ENCODE data around the gene RTP5.

Gene RTP5

DNA sequence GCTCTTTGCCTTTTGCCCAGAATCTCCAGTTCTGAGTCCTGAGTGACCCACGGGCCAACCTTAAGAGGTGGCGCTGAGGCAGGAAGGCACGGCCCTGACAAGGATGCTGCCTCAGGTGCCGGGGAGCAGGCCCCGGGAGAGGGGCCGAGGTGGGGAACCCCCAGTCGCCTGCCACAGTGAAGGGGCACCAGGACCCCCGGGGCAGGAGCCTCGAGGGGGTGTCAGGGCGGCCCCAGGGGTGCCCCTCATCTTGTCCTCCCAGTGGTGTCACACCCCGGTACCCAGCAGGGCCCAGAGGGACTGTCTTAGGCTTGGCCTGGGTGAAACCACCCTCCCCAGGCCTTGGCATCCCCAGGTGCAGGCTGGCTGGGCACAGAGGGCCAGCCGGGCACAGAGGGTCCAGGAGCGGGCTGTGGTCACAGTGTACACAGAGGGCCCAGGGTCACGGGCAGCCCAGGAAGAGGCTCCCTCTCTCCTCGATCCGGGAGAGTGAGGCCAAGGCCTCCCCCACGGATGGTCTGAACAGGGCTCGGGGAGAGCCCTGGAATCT lies 11.9 kb upstream of the RTP5 start:
- DNase-seq (ENCODE audit: low spot score): no peak

DNA sequence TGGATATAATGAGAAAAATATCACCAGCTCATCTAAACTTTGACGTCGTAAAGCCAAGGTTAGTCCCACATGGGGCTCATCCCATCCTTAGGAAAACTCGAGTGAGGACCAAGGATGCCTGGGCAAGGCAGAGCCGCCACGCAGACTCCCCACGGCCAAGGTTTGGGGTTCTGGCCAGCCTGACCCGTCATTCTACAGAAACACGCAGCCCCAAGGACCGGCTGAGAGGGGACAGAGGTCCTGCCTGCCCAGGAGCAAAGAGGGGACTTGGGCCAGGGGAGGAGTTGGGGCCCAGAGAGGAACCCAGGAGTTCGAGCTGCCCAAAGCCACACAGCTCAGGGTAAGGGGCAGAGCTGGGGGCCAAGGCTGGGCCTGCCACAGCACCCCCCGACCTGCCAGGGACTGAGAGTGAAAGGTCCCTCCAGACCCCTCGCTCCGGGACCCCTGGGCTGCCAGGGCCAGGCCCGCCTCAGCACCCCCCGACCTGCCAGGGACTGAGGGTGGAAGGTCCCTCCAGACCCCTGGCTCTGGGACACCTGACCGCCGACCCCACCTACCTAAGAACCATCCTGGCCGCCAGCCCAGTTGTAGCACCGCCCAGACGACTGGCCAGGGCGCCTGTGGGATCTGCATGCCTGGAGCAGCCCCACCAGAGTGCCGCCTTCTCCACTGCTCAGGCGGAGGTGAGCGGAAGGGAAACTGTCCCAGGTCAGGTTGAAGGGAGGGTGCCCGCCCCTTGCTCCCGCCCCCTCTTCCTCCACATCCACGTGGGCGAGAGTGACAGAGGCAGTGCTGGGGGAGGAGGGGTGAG lies 11.1 kb upstream of the RTP5 start, which contains the start of gene PDCD1:
Gene PDCD1 (minus strand): TSS at position 689 of the 811 bp plus-strand sequence. CDS start 56 bp downstream, at position 633.
- DNase-seq (ENCODE audit: low spot score): no peak

DNA sequence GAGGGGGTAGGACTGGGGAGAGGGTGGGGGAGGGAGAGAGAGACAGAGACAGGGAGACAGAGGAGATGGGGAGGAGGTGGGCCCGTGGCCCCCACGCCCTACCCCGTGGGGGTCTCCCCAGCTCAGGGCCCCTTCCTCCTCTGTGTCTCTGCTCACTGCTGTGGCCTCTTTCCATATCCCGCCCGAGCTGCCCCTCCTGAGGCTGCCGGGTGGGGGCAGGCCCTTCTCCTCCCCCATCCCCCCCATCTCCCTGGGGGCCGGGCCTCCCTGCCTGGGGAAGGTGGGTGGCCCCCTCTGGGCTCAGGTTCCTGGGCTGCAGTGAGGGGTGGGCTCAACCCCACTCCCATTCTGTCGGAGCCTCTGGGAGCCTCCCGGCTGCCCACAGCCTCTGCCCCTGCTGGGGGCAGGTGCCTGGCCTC lies 10.5 kb upstream of the RTP5 start:
- no peak for DNase-seq (ENCODE audit: low spot score)

DNA sequence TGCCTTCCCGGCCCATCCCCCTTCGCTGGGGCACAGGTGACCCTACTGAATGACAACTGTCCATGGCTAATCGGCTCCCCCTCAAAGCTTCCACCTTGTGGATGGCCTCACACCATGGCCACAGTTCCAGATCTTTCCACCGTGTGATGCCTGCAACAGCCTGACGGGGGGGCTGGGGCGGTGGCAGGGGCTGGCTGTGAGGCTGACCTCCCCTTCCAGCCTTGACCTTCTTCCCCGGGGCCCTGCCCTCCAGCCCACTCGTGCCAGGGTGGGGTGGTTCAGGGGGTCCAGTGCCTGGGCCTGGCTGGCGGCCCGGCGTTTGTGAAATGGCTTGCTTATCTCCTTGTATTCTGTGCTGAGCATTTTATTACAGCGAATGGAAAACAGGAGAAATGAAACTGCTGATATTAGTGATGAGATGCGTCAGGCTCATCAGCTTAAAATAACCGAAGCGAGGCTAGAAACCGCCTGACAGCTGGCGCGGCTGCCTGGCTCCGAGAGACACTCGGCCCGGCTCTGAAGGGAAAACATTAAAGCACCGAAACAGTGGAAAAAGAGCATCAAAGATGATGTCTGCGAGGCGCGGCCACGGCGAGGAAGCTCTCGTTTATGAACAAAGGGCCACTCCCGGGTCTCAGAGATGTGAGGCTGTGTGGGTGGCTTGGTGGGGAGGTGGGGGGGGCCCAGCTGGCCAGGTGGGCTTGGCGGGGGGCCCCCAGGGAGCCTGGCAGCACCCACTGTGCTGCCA lies 9.9 kb upstream of the RTP5 start:
- no peak for DNase-seq (ENCODE audit: low spot score)

DNA sequence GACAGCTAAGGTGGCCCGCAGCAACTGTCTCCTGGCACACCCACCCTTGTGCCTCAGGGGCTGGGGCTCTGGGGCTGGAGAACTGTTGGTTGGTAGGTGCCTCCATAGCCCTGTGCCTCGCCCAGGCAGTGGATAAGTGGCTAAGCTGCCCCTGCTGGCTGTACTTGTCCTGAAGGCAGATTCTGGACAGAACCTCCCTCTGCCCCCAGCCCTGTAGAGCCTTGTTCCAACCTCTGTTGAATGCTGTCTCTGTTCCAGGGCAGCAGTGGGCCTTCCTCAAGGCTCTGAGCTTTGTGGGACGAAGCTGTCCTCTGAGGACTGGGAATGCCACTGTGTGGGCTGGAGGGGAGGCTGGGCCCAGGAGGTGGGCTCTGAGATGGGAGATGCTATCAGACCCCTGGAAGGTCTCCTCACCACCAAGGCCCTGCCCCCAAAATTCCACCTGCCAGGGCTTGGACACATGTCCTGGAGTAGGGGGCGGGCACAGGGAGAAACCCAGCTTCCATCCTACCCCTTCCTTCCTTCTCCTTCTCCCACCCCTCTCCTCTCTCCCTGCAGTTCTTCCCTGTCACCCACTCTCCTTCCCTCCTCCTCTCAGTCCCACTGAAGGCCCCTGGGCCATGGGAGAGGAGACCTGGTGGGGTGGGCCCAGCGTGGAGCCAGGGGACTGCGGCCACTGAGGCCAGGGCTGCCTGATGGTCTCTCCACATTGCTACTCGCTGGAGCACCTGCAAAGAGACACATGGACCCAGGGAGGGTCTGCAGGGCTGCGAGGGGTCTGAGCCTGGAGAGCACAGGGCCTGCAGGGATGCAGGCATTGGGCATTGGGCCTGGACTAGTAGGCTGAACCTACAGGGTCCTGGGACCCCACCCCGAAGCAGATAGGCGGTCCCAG lies 9.1 kb upstream of the RTP5 start:
- no peak for DNase-seq (ENCODE audit: low spot score)

DNA sequence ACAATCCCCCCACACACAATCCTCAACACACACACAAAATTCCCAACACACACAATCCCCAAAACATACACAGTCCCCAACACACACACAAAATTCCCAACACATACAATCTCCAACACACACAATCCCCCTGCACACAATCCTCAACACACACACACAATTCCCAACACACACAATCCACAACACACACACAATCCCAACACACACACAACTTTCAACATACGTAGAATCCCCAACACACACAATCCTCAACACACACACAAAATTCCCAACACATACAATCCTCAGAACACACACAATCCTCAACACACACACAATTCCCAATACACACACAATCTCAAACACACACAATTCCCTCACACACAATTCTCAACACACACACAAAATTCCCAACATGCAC lies 8.3 kb upstream of the RTP5 start:
- no peak for DNase-seq (ENCODE audit: low spot score)

DNA sequence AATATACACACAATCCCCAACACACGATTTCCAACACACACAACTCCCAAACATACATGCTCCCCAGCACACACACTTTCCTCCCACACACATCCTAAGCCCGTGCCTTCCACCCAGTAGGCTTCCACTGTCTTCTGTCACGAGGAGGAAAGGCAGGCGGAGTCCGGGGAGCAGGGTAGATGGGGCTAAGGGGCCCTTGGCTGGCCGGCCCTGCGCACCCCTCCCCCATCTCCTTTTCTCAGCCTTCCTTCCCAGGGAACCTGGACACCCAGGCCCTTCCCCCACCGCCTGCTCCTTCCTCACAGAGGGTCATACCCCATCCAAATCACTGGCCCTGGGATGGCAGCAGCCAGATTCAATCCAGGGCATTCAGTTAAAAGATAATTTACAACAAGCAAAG lies 7.4 kb upstream of the RTP5 start:
- DNase-seq (ENCODE audit: low spot score): no peak

DNA sequence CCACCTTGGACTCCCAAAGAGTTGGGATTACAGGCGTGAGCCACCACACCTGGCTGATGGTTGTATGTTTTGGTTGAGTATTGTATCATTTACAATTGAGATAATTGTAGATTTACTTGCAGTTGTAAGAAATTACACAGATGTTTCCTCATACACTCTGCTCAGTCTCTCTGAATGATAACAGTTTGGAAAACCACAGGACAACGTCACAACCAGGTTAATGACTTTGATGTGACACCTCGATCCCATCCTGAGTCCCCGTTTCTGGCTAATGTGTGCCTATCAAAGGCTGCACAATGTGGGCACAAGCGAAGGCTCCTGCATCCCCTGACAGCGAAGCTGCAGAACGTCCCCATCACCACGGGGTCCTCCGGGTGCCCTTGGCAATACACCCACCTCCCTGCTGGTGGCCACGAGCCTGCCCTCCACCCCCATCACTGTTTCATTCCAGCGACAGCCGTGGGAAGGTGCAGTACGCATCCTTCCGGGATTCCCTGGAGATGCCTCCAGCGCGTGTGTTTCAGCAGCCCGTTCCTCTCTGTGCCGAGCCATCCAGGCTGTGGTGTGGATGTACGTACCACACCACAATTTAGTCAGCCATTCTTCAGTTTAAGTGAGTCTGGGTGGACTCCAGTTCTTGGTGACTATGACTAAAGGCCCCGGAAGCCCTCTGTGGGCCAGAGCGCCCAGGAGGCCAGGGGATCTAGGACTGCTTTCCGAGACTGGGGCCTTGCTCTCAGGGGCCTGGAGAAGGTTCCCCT lies 6.6 kb upstream of the RTP5 start:
- DNase-seq (ENCODE audit: low spot score): no peak

DNA sequence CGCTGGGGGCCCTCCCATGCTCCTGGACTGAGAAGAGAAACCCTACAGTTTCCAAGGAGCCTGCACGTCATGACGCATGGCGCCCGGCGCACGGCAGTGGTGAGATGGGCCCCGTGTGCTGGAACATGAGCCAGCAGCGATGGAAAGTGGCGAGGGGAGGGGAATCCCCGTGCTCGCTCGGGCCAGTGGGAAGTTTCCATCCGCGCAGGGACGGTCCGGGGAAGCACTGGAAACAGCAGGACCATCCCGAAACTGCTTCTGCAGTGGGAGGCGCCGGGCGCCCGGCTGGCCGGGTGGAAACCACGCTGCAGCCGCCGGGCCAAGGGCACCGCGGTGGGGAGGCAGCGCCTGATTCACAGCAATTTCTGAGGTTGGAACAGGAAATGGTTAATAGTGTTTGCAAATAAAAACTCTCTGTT lies 6.0 kb upstream of the RTP5 start:
- DNase-seq (ENCODE audit: low spot score): no peak

DNA sequence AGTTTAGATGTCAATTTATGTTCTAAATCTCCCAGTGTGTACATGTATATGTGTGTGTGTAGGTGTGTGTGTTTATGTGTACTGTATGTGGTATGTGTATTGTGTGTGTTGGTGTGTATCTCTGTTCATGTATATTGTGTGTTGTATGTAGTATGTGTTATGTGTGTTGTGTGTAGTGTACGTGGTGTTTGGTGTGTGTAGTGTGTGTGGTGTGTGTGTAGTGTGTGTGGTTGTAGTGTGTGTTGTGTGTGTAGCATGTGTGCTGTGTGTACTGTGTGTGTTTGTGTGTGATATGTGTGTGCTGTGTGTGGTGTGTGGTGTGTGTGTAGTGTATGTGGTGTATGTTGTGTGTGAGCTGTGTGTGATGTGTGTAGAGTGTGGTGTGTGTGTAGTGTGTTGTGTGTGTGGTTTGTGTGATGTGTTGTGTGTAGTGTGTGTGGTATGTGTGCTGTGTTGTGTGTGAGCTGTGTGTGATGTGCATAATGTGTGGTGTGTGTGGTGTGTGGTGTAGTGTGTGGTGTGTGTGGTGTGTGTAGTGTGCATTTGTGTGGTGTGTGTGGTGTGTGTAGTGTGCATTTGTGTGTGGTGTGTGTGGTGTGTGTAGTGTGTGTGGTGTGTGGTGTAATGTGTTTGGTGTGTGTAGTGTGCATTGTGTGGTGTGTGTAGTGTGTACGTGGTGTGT lies 5.2 kb upstream of the RTP5 start:
- no peak for DNase-seq (ENCODE audit: low spot score)

DNA sequence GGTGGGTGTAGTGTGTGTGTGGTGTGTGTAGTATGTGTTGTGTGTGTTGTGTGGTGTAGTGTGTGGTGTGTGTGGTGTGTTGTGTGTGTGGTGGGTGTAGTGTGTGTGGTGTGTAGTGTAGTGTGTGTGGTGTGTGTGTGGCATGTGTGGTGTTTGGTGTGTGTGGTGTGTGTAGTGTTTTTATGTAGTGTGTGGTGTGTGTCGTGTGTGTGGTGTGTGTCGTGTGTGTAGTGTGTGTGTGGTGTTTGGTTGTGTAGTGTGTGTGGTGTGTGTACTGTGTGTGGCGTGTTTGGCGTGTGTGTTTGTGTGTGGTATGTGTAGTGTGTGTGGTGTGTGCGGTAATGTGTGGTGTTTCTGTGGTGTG lies 4.7 kb upstream of the RTP5 start:
- DNase-seq (ENCODE audit: low spot score): no peak

DNA sequence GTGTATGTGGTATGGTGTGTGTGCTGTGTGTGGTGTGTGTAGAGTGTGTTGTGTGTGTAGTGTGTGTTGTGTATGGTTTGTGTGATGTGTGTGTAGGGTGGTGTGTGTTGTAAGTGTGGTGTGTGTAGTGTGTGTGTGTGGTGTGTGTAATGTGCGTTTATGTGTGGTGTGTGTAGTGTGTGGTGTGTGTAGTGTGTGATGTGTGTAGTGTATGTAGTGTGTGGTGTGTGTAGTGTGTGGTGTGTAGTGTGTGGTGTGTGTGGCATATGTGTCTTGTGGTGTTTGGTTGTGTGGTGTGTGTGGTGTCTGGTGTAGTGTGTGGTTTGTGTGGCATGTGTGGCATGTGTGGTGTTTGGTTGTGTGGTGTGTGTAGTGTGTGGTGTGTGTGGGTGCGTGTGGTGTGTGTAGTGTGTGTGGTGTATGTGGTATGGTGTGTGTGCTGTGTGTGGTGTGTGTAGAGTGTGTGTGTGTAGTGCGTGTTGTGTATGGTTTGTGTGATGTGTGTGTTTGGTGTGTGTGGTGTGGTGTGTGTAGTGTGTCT lies 4.0 kb upstream of the RTP5 start:
- DNase-seq (ENCODE audit: low spot score): no peak

DNA sequence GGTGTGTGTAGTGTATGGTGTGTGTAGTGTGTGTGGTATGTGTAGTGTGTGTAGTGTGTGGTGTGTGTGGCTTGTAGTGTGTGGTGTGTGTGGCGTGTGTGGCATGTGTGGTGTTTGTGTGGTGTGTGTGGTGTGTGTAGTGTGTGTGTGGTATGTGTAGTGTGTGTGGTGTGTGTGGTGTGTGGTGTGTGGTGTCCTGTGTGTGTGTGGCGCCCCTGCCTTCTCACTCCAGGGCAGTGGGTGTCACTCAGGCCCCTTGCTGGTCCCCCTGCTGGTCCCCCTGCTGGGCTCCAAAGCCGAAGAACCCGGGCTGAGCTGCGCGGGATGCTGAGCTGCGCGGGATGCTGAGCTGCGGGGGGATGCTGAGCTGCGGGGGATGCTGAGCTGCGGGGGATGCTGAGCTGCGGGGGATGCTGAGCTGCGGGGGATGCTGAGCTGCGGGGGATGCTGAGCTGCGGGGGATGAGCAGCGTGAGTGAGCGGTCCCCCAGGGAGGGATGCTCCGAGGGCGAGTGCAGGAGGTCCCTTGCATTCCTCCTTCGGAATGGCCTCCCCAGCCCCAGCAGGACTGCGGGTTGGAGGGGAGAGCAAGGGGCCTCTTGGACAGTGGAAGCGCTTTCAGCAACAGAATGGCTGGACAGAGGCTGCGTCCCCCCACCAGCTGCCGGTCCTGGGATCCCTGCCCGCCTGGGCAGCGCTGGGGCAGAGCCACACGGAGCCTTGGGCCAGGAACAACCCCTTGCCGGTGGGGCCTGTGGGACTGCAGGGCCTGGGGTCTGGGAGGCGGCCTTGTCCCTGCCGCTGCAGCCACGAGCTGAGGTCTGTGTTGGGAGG lies 3.4 kb upstream of the RTP5 start:
- no peak for DNase-seq (ENCODE audit: low spot score)

DNA sequence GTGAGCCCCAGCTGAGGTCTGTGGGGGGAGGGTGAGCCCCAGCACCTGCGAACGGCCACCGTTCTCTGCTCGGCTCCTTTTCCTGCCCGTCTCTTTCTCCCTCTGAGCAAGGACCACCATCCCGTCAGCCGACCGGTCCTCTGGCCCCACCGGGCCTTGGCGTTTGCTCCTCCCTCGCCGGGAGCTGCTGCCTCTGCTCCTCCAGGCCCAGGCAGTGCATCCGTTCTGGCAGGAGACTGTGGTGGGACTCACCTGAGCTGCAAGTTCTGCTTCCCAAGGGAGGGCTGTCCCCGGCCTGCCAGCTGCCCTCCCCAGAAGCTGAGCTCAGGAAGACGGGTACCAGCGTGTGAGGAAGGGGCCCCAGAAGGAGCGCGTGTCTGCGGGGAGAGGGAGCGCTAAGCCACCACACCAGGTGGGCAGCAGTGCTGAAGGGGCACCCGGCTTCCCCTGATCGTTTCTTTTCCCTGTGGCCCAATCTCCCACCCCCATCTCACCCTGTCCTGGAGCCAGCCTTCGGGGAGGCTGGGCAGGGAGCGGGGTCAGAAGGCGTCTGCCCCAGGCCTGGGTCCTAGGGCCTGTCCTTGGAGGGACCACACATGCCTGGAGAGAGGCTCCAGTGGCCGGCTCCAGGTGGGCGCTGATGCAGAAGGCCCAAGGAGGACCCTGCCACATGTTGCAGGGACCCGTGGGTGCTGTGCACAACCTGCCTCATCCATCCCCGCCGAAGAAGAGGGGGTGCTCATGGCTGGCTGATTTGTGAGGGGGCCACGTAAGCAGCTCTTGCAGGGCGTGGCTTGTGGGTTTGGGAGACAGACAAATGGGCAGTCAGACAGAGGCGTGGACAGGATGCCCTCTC lies 2.5 kb upstream of the RTP5 start:
- no peak for DNase-seq (ENCODE audit: low spot score)

DNA sequence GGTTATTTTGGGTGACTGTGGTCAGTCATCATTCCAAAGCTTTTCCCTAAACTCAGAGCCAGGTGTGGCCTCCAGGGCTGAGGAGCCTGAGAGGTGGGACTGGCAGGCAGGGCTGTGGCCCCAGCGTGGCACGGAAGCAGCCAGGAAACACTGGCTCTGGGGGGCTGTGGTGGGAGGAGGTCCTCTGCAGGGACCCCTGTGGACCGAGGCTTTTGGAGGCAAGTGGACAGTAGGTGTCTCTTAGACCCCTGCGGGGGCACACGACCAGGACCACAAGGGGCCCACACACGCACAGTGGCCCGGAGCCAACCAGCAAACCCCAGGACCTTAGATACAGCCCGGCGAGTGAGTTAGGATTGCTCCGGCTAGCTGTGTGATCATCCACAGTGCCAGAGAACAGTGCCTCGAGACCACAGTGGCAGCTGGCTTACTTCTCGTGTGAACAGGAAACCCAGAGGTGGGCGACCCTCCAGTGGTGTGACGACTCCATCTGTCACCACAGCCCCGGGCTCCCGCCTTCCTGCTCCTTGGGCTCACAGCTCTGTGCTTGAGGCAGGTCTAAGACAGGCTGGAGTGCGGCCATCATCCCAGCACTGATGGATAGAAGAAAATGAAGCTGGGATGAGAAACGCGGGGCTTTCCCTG lies 1.6 kb upstream of the RTP5 start:
- DNase-seq (ENCODE audit: low spot score): no peak

DNA sequence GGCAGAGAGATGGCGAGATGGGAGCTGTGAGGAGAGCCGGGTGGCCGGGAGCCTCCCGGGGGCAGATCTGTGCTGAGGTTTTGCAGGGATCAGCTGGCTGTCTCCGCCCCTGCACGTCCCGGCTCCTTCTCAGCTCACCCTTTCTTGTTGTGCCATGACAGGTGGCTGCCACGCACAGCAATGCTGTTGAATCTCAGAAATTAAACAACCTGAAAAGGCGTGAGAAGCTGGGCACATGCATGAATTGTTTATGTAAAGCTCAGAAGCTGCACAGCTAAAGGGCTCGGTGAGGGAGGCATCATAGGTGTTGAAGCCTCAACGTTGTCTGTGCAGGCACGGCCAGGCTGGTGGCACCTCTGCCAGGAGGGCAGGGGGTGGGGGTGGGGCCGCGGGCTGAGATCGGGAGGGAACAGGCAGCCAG lies 858 bp upstream of the RTP5 start:
- DNase-seq (ENCODE audit: low spot score): no peak

DNA sequence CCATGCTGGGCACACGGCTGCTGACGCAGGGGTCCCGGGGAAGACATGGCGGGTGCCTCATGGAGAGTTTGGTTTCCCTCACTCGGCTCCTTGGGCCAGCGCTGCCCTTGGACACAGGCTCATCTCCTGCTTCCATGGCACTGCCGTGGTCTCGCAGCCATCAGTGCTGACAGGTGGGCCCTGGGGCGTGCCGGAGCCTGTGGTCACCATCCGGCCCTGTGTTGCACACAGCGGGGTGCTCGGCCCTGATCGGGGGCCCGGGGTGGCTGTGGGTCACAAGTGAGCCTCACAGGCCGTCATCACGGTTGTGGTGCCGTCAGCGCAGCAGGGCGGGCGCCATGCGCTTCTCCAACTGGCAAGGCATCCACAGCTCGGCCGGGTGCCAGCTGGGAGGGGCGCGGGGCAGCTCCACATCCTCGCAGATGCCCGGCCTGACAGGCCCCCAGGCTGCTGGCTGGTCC lies 582 bp downstream of the RTP5 start:
- no peak for DNase-seq (ENCODE audit: low spot score)
